CD4-positive, alpha-beta T cell (primary cell): ENCODE data around the gene PALM. TPM values are rescaled to one million over a fixed set of nuclear protein-coding genes. Genes with fewer than 3 reads are reported as not detected.

Experiments
- ATAC-seq: fragments of 200-7000 bp; cut with Tn5 transposase; one replicate; pipeline ENCODE4 v1.10.0; 2022; ENCODE audit warnings: mild to moderate bottlenecking; ENCODE audit not compliant: poor library complexity
- CTCF ChIA-PET: fragments of 350-600 bp; sonication (Branson Sonifier 250); formaldehyde crosslinking; loops from one replicate; lab custom pipeline; 2021; ENCODE audit warnings: antibody characterized with exemption, inconsistent platforms; lab: Charles Lee
- POLR2A ChIA-PET: fragments of 350-600 bp; sonication (Branson Sonifier 250); formaldehyde crosslinking; loops from one replicate; lab custom pipeline; 2021; ENCODE audit warnings: antibody characterized with exemption, inconsistent platforms; lab: Charles Lee
- DNase-seq, 14 experiments: peaks; one replicate each; pipeline ENCODE4 v3.0.0-alpha.2; 2013 to 2020; ENCODE audit warnings: mixed read lengths in 2 of 14
- H3K27ac ChIP-seq, 2 donors: one replicate each; pipeline versions ENCODE4 v1.5.1 to v1.7.0; 2013; ENCODE audit warnings: low read length in 2 of 2, low read depth in 1 of 2, mild to moderate bottlenecking in 1 of 2
- H3K27me3 ChIP-seq, 2 experiments: 1 replicate in 1 of 2; 2 replicates in 1 of 2; pipeline versions ENCODE4 v1.6.1 to v1.7.0; 2013; ENCODE audit warnings: low read length in 2 of 2, control low read depth in 1 of 2, mild to moderate bottlenecking in 1 of 2, moderate library complexity in 1 of 2; ENCODE audit not compliant: insufficient read depth in 2 of 2, control insufficient read depth in 1 of 2
- H3K36me3 ChIP-seq: one replicate; pipeline ENCODE4 v1.6.1; 2013; ENCODE audit warnings: low read length, control low read depth; ENCODE audit not compliant: insufficient read depth
- H3K4me1 ChIP-seq: one replicate; pipeline ENCODE4 v1.6.1; 2013; ENCODE audit warnings: low read length, control low read depth; ENCODE audit not compliant: insufficient read depth
- H3K4me3 ChIP-seq: one replicate; pipeline ENCODE4 v1.5.1; 2013; ENCODE audit warnings: mild to moderate bottlenecking, low read length, moderate library complexity
- H3K9me3 ChIP-seq, 2 experiments: 1 replicate in 1 of 2; 2 replicates in 1 of 2; pipeline versions ENCODE4 v1.6.1 to v1.7.0; 2013; ENCODE audit warnings: low read length in 2 of 2, mild to moderate bottlenecking in 2 of 2, control low read depth in 1 of 2, moderate library complexity in 1 of 2; ENCODE audit not compliant: control insufficient read depth in 1 of 2, insufficient read depth in 1 of 2
- H3K27ac Mint-ChIP-seq: one replicate; pipeline ENCODE4 v1.8.0; 2020; ENCODE audit warnings: mixed read lengths
- H3K27me3 Mint-ChIP-seq: one replicate; pipeline ENCODE4 v1.8.0; 2021; ENCODE audit warnings: mixed read lengths
- H3K36me3 Mint-ChIP-seq: one replicate; pipeline ENCODE4 v1.8.0; 2021; ENCODE audit warnings: low read depth, mixed read lengths
- H3K4me1 Mint-ChIP-seq: one replicate; pipeline ENCODE4 v1.8.0; 2021; ENCODE audit warnings: low read depth, mixed read lengths
- H3K4me3 Mint-ChIP-seq: one replicate; pipeline ENCODE4 v1.8.0; 2020; ENCODE audit warnings: mild to moderate bottlenecking, mixed read lengths
- H3K9me3 Mint-ChIP-seq: one replicate; pipeline ENCODE4 v1.8.0; 2020; ENCODE audit warnings: mixed read lengths
- intact Hi-C, 2 experiments: fragments of 100-400 bp; cut with DNase I in 1 of 2; cut with micrococcal nuclease in 1 of 2; formaldehyde crosslinking; loops; one replicate each; pipeline versions ENCODE4 v1.15.1 to v1.9.0; 2023 to 2025; cut with DNase I, micrococcal nuclease
- total RNA-seq, 174 experiments: library from RNA in 2 of 174; stranded (reverse) in 2 of 174; gene quantifications; one replicate each; pipeline ENCODE4 v1.2.3 and lab custom pipeline; 2021 to 2026
- TF ChIP-seq, protein P1 (sequence below): fragments of 200-600 bp; IDR thresholded peaks from one replicate; pipeline ENCODE4 v1.8.0; 2022; ENCODE audit warnings: antibody characterized with exemption, mild to moderate bottlenecking

The PALM gene
- total RNA-seq, 2 experiments from 2014 or later, result not detected

DNA sequence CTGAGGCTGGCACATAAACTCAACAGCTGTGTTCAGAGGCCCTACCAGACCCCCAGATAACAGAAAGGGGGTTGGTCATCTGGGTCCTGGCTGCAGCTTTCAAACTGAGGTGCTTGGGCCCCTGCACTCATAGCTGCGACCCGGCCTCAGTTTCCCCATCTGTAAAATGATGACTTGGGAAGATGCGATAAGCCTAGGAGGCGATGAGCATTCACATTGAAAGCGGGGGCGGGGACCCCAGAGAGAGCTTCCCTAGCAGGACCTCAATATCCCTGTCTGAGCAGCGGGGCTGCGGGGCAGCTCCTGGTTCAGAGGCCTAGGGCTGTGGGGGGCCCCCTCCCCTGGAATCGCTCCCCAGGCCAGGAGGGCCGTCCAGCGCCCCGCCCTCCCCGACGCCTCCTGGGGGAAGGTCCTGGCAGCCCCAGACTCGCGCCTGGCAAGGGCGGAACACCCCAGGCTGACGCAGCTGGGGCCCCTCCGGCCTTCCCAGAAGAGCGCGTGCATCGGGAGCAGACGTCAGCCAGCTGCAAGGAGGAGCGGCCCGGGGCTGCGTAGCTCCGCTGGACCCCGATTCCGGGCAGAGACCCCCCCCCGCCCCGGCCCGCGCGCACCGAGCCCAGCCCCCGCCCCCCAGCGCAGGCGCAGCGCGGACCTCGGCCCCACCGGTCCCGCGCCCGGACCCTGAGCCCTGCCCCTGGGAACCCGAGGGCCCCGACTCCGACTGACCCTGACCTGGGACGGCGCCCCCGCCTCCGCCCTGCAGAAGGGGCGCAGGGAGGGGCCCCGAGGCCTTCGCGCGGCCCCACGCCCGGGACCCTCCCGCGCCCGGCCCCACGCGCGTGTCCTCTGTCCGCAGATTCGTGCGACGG is 29.1 kb upstream of the PALM start:
- H3K27me3 Mint-ChIP-seq, result peaks cover 11% of the 10 kb centered on the region
- peaks cover 5% of the 10 kb centered on the region for H3K4me1 Mint-ChIP-seq
- peaks cover 40% of the 10 kb centered on the region for H3K4me1 ChIP-seq
- peaks cover 0 to 34% of the 10 kb centered on the region in 2 experiments for H3K9me3 ChIP-seq
- H3K36me3 Mint-ChIP-seq, result no peaks in the 10 kb centered on the region
- H3K4me3 Mint-ChIP-seq, result peak overlapping the region; percentile 76
- TF ChIP-seq, protein P1, sequence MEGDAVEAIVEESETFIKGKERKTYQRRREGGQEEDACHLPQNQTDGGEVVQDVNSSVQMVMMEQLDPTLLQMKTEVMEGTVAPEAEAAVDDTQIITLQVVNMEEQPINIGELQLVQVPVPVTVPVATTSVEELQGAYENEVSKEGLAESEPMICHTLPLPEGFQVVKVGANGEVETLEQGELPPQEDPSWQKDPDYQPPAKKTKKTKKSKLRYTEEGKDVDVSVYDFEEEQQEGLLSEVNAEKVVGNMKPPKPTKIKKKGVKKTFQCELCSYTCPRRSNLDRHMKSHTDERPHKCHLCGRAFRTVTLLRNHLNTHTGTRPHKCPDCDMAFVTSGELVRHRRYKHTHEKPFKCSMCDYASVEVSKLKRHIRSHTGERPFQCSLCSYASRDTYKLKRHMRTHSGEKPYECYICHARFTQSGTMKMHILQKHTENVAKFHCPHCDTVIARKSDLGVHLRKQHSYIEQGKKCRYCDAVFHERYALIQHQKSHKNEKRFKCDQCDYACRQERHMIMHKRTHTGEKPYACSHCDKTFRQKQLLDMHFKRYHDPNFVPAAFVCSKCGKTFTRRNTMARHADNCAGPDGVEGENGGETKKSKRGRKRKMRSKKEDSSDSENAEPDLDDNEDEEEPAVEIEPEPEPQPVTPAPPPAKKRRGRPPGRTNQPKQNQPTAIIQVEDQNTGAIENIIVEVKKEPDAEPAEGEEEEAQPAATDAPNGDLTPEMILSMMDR, result no peak
- DNase-seq (peak in 6 of 14 experiments; percentile 17 to 74 (median 40)), ATAC-seq (no peak)
- H3K36me3 ChIP-seq, result no peaks in the 10 kb centered on the region
- POLR2A ChIA-PET, result interaction anchor here (0.6 to 4.4 kb wide), 7 partner anchors 16 to 173 kb away, joined by 3 to 45 read pairs (median 5); partner anchors contain the start of genes CDC34, PTBP1 and RNF126
- H3K27me3 ChIP-seq, result peaks cover 19% of the 10 kb centered on the region in 2 experiments
- H3K27ac Mint-ChIP-seq, result no peak overlapping the region
- CTCF ChIA-PET, result interaction anchor here (0.7 to 2.7 kb wide), 7 partner anchors 12 to 173 kb away, joined by 3 to 17 read pairs (median 8); no protein-coding TSS in a partner anchor
- peak overlapping the region; percentile 50 for H3K4me3 ChIP-seq
- no peaks in the 10 kb centered on the region for H3K9me3 Mint-ChIP-seq
- H3K27ac ChIP-seq, result no peak overlapping the region
- intact Hi-C loops, result loop anchor here (1.0 to 5.0 kb wide), 6 partner anchors 16 to 107 kb away; partner anchors contain the start of genes RNF126 (in 2 of the 2), BSG (in 1 of the 2) and POLRMT (in 1 of the 2)

DNA sequence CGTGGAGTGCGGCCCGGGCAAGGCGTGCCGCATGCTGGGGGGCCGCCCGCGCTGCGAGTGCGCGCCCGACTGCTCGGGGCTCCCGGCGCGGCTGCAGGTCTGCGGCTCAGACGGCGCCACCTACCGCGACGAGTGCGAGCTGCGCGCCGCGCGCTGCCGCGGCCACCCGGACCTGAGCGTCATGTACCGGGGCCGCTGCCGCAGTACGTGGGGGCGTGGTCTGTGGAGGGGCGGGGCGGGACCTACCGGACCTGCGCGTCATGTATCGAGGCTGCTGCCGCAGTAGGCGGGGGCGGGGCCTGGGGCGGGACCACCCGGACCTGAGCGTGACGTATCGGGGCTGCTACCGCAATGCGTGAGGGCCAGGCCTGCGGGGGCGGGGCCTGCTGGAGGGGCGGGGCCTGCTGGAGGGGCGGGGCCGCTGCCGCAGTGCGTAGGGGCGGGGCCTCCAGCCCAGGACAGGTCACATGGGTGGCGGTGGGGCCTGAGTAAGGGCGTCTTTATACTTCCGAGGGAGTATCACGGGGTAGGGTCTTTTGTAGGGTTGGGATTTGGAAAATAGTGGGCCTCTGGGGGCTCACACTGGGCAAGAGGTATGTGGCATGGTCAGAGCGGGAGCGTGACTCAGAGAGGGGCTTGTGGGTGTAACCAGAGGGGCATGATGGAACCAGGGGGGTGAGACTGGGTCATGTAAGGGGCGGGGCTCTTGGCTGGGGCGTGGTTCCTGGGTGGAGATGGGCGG is 28.3 kb upstream of the PALM start:
- peak overlapping the region; percentile 88 for H3K27ac Mint-ChIP-seq
- Histone ChIP-seq H3K4me3 (peak overlapping the region; percentile 52), H3K36me3 (no peaks in the 10 kb centered on the region), H3K9me3 (peaks cover 0 to 27% of the 10 kb centered on the region in 2 experiments), H3K27me3 (peaks cover 10 to 11% of the 10 kb centered on the region in 2 experiments), H3K27ac (peak overlapping the region; percentile 66 to 82), H3K4me1 (peaks cover 40% of the 10 kb centered on the region)
- intact Hi-C loops, result loop anchor here (1.0 to 5.0 kb wide), 7 partner anchors 17 to 117 kb away; partner anchors contain the start of genes RNF126 (in 2 of the 2), BSG (in 1 of the 2), POLRMT (in 1 of the 2) and PTBP1 (in 1 of the 2)
- TF ChIP-seq, protein P1, result no peak
- no peaks in the 10 kb centered on the region for H3K9me3 Mint-ChIP-seq
- H3K4me3 Mint-ChIP-seq, result peak overlapping the region; percentile 97
- peaks cover 6% of the 10 kb centered on the region for H3K27me3 Mint-ChIP-seq
- DNase-seq (peak; percentile 99 to 100 (median 100)), ATAC-seq (peak; percentile 77)
- ChIA-PET POLR2A (interaction anchor here (0.6 to 4.4 kb wide), 9 partner anchors 17 to 925 kb away, joined by 3 to 45 read pairs (median 5); partner anchors contain the start of genes CDC34, POLRMT, PTBP1 and RNF126), CTCF (interaction anchor here (0.7 to 2.7 kb wide), 6 partner anchors 13 to 170 kb away, joined by 3 to 17 read pairs (median 8); no protein-coding TSS in a partner anchor)
- H3K36me3 Mint-ChIP-seq, result no peaks in the 10 kb centered on the region
- peaks cover under 1% of the 10 kb centered on the region for H3K4me1 Mint-ChIP-seq
